Kidney (tissue), 14 donors: ENCODE measurements around the gene GFER. TPM values are rescaled to one million over a fixed set of nuclear protein-coding genes. Genes with fewer than 3 reads are reported as not detected.
A peak's percentile ranks its signal among the peaks of the same experiment; 100 is the strongest.

Source experiments
- DNase-seq, 5 donors: peaks; one replicate each; pipeline ENCODE4 v3.0.0-alpha.2; 2013 to 2020
- FAIRE-seq: peaks from 2 replicates; lab custom pipeline; 2012; peaks lifted over from hg19 to GRCh38; lab: Jason Lieb, UNC
- H3K27ac ChIP-seq, 2 donors: one replicate each; pipeline ENCODE4 v1.7.0; 2013; ENCODE audit warnings: low read depth in 2 of 2, low read length in 2 of 2, inconsistent platforms in 1 of 2
- H3K27me3 ChIP-seq: one replicate; pipeline ENCODE4 v1.7.1; 2013; ENCODE audit warnings: low read length, inconsistent platforms; ENCODE audit not compliant: control insufficient read depth, insufficient read depth
- H3K36me3 ChIP-seq, 3 donors: one replicate each; pipeline versions ENCODE4 v1.7.0 to v1.7.1; 2013; ENCODE audit warnings: low read length in 3 of 3, control low read depth in 1 of 3, inconsistent platforms in 1 of 3; ENCODE audit not compliant: insufficient read depth in 3 of 3, control insufficient read depth in 2 of 3
- H3K4me1 ChIP-seq, 3 donors: one replicate each; pipeline versions ENCODE4 v1.7.0 to v1.7.1; 2013; ENCODE audit warnings: low read length in 3 of 3, inconsistent platforms in 1 of 3, low read depth in 1 of 3; ENCODE audit not compliant: control insufficient read depth in 2 of 3, insufficient read depth in 2 of 3
- H3K4me3 ChIP-seq, 3 donors: one replicate each; pipeline versions ENCODE4 v1.7.0 to v1.8.1; 2013; ENCODE audit warnings: low read length in 3 of 3, control low read depth in 1 of 3, inconsistent platforms in 1 of 3
- H3K9ac ChIP-seq, 3 donors: one replicate each; pipeline versions ENCODE4 v1.7.0 to v1.7.1; 2013; ENCODE audit warnings: low read length in 3 of 3, control low read depth in 1 of 3, inconsistent platforms in 1 of 3
- H3K9me3 ChIP-seq, 3 donors: one replicate each; pipeline versions ENCODE4 v1.7.0 to v1.7.1; 2013; ENCODE audit warnings: low read length in 3 of 3, control low read depth in 1 of 3, inconsistent platforms in 1 of 3; ENCODE audit not compliant: control insufficient read depth in 2 of 3, insufficient read depth in 1 of 3
- CTCF ChIP-seq: IDR thresholded peaks from 3 replicates; pipeline ENCODE4 v1.5.1; 2012; ENCODE audit warnings: mild to moderate bottlenecking, moderate library complexity, borderline replicate concordance; ENCODE audit not compliant: insufficient read depth; ENCODE audit errors: extremely low read depth
- intact Hi-C: fragments of 100-400 bp; cut with DNase I; formaldehyde crosslinking; loops from one replicate; pipeline ENCODE4 v1.11.1; 2022
- polyA plus RNA-seq: library from polyadenylated mRNA; stranded (reverse); fragments of 350-450 nt; fragmentation: Illumina TruSeq; extraction: RNeasy Lipid Tissue Mini Kit (QIAGEN cat#74804); gene quantifications from one replicate; pipeline ENCODE4 v1.2.3, GENCODE V29; 2014; ENCODE audit warnings: low read depth, low replicate concordance; ENCODE audit not compliant: insufficient read depth
- total RNA-seq: library from RNA; stranded (reverse); fragmentation: NEBNext Ultra II Directional; extraction: Animal tissue kit (Norgen Biotek cat#: 25700); gene quantifications from one replicate; pipeline ENCODE4 v1.2.1, GENCODE V29; 2021
- donor health status: control.
- donor health status: control.
- donor health status: control.
- donor health status: control.
- donor health status: control.
- donor health status: DM: yes; HTN: yes; CAD: no.
- donor health status: Normal renal cell carcinoma (clear cell type).

GFER gene
- total and polyA plus RNA-seq, 2 donors from 2014 or later: 25.0 to 45.6 TPM

GRCh38 chr16:2019518-2019920 is 35.5 kb downstream of the GFER start, which contains the start of gene NPW:
Gene NPW (plus strand): TSS chr16:2019785.
- DNase-seq: peak in 3 of 5 donors; percentile 61 to 76 (median 75)
- intact Hi-C loops: no loop called here
- H3K4me3 ChIP-seq: no peak within 1 kb of the TSS

GRCh38 chr16:2019921-2020831 is 36.2 kb downstream of the GFER start:
- no peak for FAIRE-seq
- Histone ChIP-seq H3K4me3 (no peak overlapping the region), H3K27me3 (no peaks in the 10 kb centered on the region), H3K4me1 (peaks cover 0 to 22% (median 0%) of the 10 kb centered on the region in 3 donors), H3K36me3 (no peaks in the 10 kb centered on the region), H3K27ac (no peak overlapping the region), H3K9me3 (no peaks in the 10 kb centered on the region), H3K9ac (no peak overlapping the region)
- intact Hi-C loops: loop anchor here (10.0 kb wide), 1 partner anchor 125 kb away; the partner anchor contains the start of gene RAB26
- TF ChIP-seq CTCF: no peak
- peak; percentile 73 to 87 (median 84) for DNase-seq

More at GRCh38 chr16:2019518-2019920, 35.5 kb downstream of the GFER start, which contains the start of gene NPW:
- H3K4me1 ChIP-seq: peaks cover 0 to 20% (median 0%) of the 10 kb centered on the region in 3 donors
- H3K9me3 ChIP-seq: no peaks in the 10 kb centered on the region
- no peak within 1 kb of the TSS for H3K9ac ChIP-seq
- no peak for TF ChIP-seq CTCF
- no peak within 1 kb of the TSS for H3K27ac ChIP-seq
- no peaks in the 10 kb centered on the region for H3K27me3 ChIP-seq
- no peak for FAIRE-seq
- no peaks in the 10 kb centered on the region for H3K36me3 ChIP-seq

- peak overlapping the region in 2 of 3 donors; percentile 16 to 37 for H3K4me3 ChIP-seq
- no peak for FAIRE-seq
- intact Hi-C loops: loop anchor here (10.0 kb wide), 1 partner anchor 122 kb away; the partner anchor contains the start of gene RAB26
- H3K36me3 ChIP-seq: no peaks in the 10 kb centered on the region
- no peak overlapping the region for H3K9ac ChIP-seq
- DNase-seq: peak; percentile 77 to 91 (median 81)
- H3K27me3 ChIP-seq: no peaks in the 10 kb centered on the region
- TF ChIP-seq CTCF: no peak
- no peaks in the 10 kb centered on the region for H3K9me3 ChIP-seq
- H3K4me1 ChIP-seq: peaks cover 0 to 37% (median 0%) of the 10 kb centered on the region in 3 donors
- no peak overlapping the region for H3K27ac ChIP-seq
Observed at GRCh38 chr16:2022723-2023091, 38.7 kb downstream of the GFER start.
